GM18858 (cell line): Measurements from ENCODE around the gene LRP5.
A peak's percentile ranks its signal among the peaks of the same experiment; 100 is the strongest.
"Not testable (repeated sequence)": the region's sequence is repeated elsewhere in the genome, so short reads cannot be mapped to it uniquely, and the experiment has no call there.

ENCODE experiments used
- ATAC-seq: cut with Tn5 transposase; IDR thresholded peaks from one replicate; pipeline ENCODE4 v1.9.1; 2021; ENCODE audit not compliant: unreplicated experiment

LRP5 gene

GRCh38 chr11:68282141-68282860 lies 30.1 kb upstream of the LRP5 start:
- ATAC-seq = peak; percentile 49

DNA sequence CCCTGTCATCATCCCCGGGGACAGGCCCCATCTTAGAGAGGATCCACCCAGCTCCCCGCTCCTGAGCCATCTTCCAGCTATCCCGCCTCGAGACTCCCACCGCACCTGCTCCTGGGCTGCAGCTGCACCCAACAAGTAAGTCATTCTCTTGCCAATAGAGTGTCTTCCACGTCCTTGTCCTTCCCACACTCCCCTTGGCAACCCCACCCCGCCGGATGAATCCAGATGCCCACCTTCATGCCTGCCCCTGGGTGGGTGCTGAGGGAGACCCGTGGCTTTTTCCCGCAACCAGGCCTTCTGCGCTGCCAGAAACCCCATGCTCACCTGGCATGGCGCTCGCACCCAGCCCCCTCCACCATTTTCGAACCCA lies 29.5 kb upstream of the LRP5 start:
- no peak for ATAC-seq

DNA sequence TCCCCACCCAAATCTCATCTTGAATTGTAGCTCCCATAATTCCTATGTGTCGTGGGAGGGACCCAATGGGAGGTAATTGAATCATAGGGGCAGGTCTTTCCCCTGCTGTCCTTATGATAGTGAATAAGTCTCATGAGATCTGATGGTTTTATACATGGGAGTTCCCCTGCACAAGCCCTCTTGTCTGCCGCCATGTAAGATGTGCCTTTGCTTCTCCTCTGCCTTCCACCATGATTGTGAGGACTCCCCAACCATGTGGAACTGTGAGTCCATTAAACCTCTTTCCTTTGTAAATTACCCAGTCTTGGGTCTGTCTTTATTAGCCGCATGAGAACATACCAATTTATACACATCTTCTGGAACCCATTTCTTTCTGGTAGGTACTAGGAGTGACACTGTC lies 27.8 kb upstream of the LRP5 start:
- ATAC-seq = not testable (repeated sequence)

DNA sequence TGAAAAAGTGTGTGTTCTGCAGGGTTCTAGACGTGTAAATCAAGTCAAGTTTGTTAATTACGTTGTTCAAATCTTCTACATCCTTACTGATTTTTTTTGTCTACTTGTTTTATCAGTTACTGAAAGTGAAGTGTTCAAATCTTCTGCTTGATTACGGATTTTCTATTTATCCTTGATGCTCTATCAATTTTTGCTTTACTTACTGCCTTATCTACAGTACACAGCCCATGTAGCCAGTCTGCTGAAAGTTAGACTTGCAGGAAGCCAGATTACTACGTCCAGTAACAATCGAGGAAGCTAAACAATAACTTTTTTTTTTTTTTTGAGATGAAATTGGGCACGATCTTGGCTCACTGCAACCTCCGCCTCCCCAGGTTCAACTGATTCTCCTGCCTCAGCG lies 25.0 kb upstream of the LRP5 start:
- no peak for ATAC-seq

DNA sequence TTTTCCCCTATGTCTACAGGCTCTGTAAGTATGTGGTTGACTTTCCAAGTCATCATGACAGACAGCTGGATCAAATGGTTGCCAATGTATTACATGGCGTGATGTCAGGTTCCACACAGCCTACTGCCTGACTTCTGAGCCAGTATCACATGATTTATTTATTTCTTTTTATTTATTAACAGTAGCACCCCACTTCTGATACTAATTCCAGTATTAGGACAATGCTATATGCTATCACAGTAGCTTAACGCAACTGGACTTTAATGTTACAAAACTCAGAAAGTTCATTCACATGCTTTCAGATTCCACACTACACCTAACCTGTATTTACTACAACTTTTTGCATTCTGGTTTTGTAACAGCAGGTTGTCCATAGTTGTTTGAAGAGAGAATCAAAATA lies 22.9 kb upstream of the LRP5 start:
- no peak for ATAC-seq

DNA sequence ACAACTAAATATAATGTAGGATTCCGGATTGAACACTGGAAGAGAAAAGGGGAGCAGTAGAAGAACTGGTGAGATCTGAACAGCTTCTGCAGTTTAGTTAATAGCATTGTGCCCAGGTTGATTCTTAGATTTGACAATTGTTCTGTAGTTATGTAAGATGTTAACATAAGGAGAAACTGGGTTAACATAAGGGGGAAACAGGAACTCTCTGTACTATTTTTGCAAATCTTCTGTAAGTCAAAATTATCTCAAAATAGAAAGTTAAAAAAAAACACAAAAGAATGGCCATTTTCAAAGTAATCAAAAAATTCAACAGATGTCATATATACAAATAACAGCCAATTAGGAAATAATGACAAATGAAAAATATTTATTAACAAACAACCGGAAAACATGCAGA lies 18.7 kb upstream of the LRP5 start:
- no peak for ATAC-seq

- ATAC-seq = no peak
Measured at GRCh38 chr11:68295271-68295670, 17.1 kb upstream of the LRP5 start.

- no peak for ATAC-seq
Measured at GRCh38 chr11:68295940-68296339, 16.5 kb upstream of the LRP5 start.

DNA sequence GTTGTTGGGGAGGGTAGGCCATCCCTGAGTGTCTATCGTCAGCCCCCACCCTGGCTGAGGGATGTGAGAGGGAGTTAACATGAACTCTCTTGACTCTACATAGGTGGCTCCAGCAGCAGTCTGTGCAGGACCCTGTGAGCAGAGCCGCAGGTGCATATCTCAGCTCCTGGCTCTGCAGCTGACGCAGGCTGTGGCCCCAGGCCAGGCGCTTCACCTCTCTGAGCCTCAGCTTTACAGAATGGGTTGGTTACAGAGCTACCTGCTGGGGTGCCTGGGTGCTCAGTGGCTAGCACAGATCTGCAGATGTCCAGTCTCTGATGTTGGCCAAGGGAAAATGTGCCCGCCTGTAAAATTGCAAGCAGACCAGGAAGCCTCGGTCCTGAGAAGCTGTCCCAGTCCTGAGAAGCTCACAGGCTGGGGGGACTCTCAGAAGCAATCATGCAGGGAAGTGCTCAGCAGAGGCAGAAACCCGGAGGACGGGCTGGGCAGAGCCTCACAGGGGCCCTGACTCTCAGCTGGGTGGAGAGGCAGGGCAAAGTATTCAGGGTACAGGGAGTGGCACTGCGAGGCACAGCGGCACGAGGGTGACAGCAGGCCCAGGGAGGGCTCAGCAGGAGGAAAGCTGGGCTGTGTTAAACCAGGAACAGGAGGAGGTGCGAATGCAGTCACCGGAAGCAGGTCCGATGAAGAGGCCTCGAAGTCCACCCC lies 15.9 kb upstream of the LRP5 start:
- ATAC-seq = no peak

GRCh38 chr11:68297052-68297378 lies 15.4 kb upstream of the LRP5 start:
- no peak for ATAC-seq

DNA sequence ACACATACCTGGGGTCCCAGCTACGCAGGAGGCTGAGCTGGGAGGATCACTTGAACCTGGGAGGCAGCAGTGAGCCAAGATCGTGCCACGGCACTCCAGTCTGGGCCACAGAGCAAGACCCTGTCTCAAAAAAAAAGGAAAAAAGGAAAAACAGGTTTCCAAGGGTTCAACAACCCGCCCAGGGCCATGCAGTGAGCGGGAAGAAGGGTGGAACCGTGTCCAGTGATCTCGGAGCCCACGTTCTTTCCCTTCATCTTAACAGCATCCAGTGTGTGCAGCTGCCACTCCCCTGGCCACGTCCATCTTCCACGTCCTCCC lies 14.9 kb upstream of the LRP5 start:
- ATAC-seq = no peak

- ATAC-seq = no peak
Measured at GRCh38 chr11:68297812-68298658, 14.4 kb upstream of the LRP5 start.

DNA sequence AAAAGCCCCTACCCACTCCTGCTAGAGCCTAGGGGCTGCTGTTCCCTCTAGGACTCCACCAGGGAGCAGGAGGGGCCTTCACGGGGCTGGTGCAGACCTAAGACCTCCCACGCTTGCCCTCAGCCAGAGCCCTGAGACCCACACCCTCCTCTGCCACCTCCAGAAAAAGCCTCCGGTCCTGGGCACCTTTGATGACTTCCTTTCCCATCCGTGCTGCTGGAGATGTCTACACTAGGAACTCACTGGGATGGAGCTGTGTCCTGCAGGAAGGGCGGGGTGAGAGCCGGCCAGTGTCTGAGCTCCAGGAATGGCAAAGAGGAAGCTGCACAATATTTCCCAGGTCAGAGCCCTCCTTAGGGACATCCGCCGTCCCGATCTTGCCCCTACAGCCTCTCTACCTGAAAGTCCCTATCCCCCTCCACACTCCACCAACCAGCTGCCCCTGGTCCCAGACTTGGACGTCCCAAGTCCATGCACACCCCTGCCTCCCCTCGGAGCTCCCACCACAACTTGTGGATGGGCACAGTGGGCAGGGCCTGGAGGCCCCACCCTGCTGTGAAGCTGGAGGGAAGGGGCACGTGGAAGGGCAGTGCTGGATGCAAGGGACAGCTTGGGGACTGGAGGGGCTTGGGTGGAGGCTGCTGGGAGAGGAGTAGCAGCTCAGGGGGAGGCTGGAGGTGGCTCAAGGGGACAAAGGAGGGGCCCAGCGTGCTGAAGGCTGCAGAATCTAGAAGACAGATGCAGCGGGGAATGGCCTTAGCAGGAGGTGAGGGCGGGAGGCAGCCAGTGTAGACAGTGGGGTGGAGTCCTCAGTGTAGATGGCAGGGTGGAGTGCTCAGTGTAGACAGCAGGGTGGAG lies 13.5 kb upstream of the LRP5 start:
- no peak for ATAC-seq

DNA sequence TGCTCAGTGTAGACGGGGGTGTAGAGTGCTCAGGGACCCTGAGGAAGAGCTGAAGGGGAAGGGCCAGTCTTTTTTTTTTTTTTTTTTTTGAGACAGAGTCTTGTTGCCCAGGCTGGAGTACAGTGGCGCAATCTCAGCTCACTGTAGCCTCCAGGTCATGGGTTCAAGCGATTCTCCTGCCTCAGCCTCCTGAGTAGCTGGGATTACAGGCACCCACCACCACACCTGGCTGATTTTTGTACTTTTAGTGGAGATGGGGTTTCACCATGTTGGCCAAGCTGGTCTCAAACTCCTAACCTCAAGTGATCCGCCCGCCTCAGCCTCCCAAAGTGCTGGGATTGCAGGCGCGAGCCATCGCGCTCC lies 12.9 kb upstream of the LRP5 start:
- not testable (repeated sequence) for ATAC-seq

DNA sequence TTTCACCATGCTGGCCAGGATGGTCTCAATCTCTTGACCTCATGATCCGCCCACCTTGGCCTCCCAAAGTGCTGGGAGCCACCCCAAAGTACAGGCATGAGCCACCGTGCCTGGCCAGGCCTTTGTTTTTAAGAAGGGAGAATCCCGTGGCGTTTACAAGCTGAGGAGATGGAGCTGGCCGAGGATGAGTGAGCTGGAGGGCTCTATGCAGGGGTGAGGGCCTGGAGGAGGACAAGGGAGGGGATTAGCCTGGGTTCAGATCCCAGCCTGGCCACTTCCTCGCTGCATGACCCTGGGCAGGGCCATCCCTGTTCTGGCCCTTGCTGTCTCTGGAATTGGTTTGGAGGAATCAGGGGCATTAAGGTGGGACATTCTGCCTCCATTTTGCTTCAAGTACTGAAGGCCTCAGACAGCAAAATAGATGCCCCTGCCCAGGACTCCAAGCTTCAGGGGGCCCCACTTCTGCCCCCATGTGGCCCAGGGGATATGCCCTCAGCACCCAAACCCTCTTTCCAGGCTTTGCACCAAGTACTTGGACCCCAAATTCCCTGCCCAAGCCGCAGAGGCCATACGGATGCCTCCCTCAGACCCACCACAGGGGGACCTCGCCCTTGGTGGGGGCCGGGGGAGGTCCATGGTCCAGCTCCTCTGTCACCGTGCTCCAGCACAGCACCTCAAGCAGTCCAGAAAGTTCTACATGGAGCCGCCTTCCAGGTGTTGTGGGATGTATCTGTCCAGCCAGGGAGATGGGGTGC lies 12.1 kb upstream of the LRP5 start:
- ATAC-seq = no peak

DNA sequence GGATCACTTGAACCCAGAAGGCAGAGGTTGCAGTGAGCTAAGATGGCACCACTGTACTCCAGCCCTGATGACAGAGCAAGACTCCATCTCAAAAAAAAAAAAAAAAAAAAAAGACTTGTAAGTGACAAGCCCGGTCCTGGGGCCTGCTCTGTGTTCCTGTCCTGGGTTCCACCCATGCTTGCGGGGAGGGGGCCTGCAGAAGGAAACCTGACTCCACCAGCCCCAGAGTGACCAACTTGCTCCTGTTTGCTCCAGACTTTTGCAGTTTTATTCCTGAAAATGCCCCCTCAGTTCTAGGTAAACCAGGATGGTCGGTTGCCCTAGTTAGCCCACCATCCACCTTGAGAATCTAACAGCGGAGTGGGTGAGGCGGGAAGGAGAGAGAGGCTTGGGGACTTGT lies 10.1 kb upstream of the LRP5 start:
- no peak for ATAC-seq

- no peak for ATAC-seq
Measured at GRCh38 chr11:68302670-68303069, 9.7 kb upstream of the LRP5 start.

DNA sequence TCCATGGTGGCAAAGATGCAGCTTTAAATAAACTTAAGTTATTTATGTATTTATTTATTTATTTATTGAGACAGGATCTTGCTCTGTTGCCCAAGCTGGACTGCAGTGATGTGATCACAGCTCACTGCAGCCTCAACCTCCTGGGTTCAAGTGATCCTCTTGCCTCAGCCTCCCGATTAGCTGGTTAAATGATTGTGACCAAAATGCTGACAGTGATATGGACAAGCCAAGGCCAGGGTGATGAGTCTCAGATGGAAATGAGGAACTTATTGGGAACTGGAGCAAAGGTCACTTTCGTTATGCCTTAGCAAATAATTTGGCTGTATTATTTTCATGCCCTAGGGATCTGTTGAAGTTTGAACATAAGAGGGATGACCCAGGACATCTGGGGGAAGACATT lies 9.3 kb upstream of the LRP5 start:
- no peak for ATAC-seq

DNA sequence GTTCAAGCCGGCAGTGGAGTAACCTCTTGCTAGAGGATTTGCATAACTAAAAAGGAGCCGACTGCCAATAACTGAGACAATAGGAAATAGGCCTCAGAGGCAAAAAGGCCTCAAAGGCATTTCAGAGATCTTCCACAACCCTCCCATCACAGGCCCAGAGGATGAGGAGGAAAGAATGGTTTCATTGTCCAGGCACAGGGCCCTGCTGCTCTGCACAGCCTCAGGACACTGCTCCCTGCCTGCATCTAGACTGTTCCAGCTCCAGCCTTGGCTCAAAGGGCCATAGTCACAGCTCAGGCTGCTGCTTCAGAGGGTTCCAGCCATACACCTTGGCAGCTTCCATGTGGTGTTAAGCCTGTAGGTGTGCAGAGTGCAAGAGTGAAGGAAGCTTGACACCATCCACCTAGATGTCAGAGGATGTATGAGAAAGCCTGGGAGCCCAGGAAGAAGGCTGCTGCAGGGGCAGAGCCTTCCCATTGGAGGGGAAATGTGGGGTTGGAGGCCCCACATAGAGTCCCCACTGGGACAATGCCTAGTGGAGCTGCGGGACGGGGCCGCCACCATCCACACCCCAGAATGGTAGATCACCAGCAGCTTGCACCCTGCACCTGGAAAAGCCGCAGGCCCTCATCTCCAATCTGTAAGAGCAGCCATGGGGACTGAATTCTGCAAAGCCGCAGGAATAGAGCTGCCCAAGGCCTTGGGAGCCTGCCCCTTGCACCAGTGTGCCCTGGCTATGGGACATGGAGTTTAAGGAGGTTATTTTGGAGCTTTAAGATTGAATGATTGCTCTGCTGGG lies 8.2 kb upstream of the LRP5 start:
- ATAC-seq = no peak

GRCh38 chr11:68306636-68307035 lies 5.8 kb upstream of the LRP5 start:
- no peak for ATAC-seq
